ENCODE measurements around the gene NHSL1. TPM values are rescaled to one million over a fixed set of nuclear protein-coding genes. Genes with fewer than 3 reads are reported as not detected.

NHSL1 gene
- total and polyA plus RNA-seq, 2 donors (not counting 3 experiments of a cell fraction or from before 2014, with no cell fraction given): 24.8 to 55.0 TPM

GRCh38 chr6:138403324-138403800, 95.9 kb downstream of the NHSL1 start:
- CTCF ChIA-PET: interaction anchor here (1.0 to 5.2 kb wide), 8 partner anchors 9 to 403 kb away, joined by 3 to 50 read pairs (median 3); partner anchors contain the start of gene SMIM28
- Histone ChIP-seq H3K9me3 (replicated peaks; ENCODE audit: control insufficient read depth, insufficient read depth, low read length) (no peaks in the 10 kb centered on the region), H3K27ac (ENCODE audit: insufficient read depth, low read depth, low read length) (peak overlapping the region; percentile 76), H3K36me3 (ENCODE audit: control insufficient read depth in 2 of 2, extremely low read depth in 1 of 2, insufficient read depth in 2 of 2, low read length in 2 of 2) (peaks cover 3 to 8% of the 10 kb centered on the region in 2 experiments), H3K4me3 (replicated peaks in 1 of 3; ENCODE audit: insufficient read depth in 1 of 3, low read depth in 1 of 3, low read length in 3 of 3) (peak overlapping the region; percentile 51 to 78 (median 76)), H3K4me1 (ENCODE audit: control insufficient read depth, extremely low read depth, insufficient read depth, low read length) (peaks cover 11% of the 10 kb centered on the region), H3K9ac (replicated peaks; ENCODE audit: extremely low read depth, insufficient read depth, low read length) (peak overlapping the region; percentile 80), H3K4me2 (ENCODE audit: insufficient read depth, low read length) (peak overlapping the region; percentile 78), H3K79me2 (ENCODE audit: control insufficient read depth, insufficient read depth, low read length) (peaks cover 4% of the 10 kb centered on the region), H2AFZ (ENCODE audit: low read depth, low read length) (peak overlapping the region; percentile 92), H4K20me1 (replicated peaks; ENCODE audit: control insufficient read depth, extremely low read depth, insufficient read depth, low read length) (no peaks in the 10 kb centered on the region), H3K9me1 (replicated peaks; ENCODE audit: control insufficient read depth, extremely low read depth, insufficient read depth, low read length) (no peaks in the 10 kb centered on the region), H3K27me3 (ENCODE audit: control insufficient read depth in 2 of 2, insufficient read depth in 2 of 2, low read length in 2 of 2) (no peaks in the 10 kb centered on the region)
- POLR2A ChIA-PET: interaction anchor here (0.6 kb wide), 1 partner anchor 296 kb away, joined by 4 read pairs; no protein-coding TSS in a partner anchor
- FAIRE-seq (no peak), DNase-seq (ENCODE audit: low read depth, low spot score) (no peak)
- intact Hi-C loops (cut with micrococcal nuclease) (no loop called here), dilution Hi-C loops (cut with MboI; ENCODE audit: extremely low pct_ligation_motif_present, low sequenced_read_pairs) (no loop called here)
- TSS peak; percentile 87 for BruUV-seq (replicated peaks)
- no peak for TF ChIP-seq POLR2A (IDR thresholded peaks at IDR 0.05; ENCODE audit: low read depth, low read length)
- TF ChIP-seq, protein P1, sequence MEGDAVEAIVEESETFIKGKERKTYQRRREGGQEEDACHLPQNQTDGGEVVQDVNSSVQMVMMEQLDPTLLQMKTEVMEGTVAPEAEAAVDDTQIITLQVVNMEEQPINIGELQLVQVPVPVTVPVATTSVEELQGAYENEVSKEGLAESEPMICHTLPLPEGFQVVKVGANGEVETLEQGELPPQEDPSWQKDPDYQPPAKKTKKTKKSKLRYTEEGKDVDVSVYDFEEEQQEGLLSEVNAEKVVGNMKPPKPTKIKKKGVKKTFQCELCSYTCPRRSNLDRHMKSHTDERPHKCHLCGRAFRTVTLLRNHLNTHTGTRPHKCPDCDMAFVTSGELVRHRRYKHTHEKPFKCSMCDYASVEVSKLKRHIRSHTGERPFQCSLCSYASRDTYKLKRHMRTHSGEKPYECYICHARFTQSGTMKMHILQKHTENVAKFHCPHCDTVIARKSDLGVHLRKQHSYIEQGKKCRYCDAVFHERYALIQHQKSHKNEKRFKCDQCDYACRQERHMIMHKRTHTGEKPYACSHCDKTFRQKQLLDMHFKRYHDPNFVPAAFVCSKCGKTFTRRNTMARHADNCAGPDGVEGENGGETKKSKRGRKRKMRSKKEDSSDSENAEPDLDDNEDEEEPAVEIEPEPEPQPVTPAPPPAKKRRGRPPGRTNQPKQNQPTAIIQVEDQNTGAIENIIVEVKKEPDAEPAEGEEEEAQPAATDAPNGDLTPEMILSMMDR (IDR thresholded peaks at IDR 0.05; ENCODE audit: extremely low read depth in 1 of 2, insufficient read depth in 1 of 2, low read depth in 1 of 2, low read length in 2 of 2): peak; percentile 23 to 68

DNA sequence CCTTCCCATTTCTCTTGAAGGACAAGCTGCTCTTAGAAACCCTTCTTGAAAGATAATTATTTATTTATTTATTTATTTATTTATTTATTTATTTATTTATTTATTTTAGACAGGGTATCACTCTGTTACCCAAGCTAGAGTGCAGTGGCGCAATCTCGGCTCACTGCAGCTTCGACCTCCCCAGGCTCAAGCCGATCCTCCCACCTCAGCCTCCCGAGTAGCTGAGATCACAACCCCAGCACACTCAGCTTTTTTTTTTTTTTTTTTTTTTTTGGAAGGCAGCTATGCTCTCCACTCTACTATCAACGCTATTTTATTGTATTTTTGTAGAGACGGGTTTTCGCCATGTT, 96.5 kb downstream of the NHSL1 start:
- Histone ChIP-seq H3K9me3 (replicated peaks; ENCODE audit: control insufficient read depth, insufficient read depth, low read length) (no peaks in the 10 kb centered on the region), H3K4me2 (ENCODE audit: insufficient read depth, low read length) (no peak overlapping the region), H3K27ac (ENCODE audit: insufficient read depth, low read depth, low read length) (no peak overlapping the region), H3K36me3 (ENCODE audit: control insufficient read depth in 2 of 2, extremely low read depth in 1 of 2, insufficient read depth in 2 of 2, low read length in 2 of 2) (peaks cover 3 to 8% of the 10 kb centered on the region in 2 experiments), H3K79me2 (ENCODE audit: control insufficient read depth, insufficient read depth, low read length) (peaks cover 4% of the 10 kb centered on the region), H2AFZ (ENCODE audit: low read depth, low read length) (no peak overlapping the region), H3K9ac (replicated peaks; ENCODE audit: extremely low read depth, insufficient read depth, low read length) (no peak overlapping the region), H3K27me3 (ENCODE audit: control insufficient read depth in 2 of 2, insufficient read depth in 2 of 2, low read length in 2 of 2) (no peaks in the 10 kb centered on the region), H3K4me3 (replicated peaks in 1 of 3; ENCODE audit: insufficient read depth in 1 of 3, low read depth in 1 of 3, low read length in 3 of 3) (no peak overlapping the region), H3K4me1 (ENCODE audit: control insufficient read depth, extremely low read depth, insufficient read depth, low read length) (peaks cover 11% of the 10 kb centered on the region), H4K20me1 (replicated peaks; ENCODE audit: control insufficient read depth, extremely low read depth, insufficient read depth, low read length) (no peaks in the 10 kb centered on the region), H3K9me1 (replicated peaks; ENCODE audit: control insufficient read depth, extremely low read depth, insufficient read depth, low read length) (no peaks in the 10 kb centered on the region)
- DNase-seq (ENCODE audit: low read depth, low spot score): no peak
- dilution Hi-C loops (cut with MboI; ENCODE audit: extremely low pct_ligation_motif_present, low sequenced_read_pairs): no loop called here
- ChIA-PET CTCF (interaction anchor here (0.7 to 5.2 kb wide), 8 partner anchors 9 to 500 kb away, joined by 3 to 50 read pairs (median 3); partner anchors contain the start of gene SMIM28), POLR2A (interaction anchor here (0.6 kb wide), 1 partner anchor 297 kb away, joined by 4 read pairs; no protein-coding TSS in a partner anchor)
- no peak for TF ChIP-seq MYC (IDR thresholded peaks at IDR 0.05; ENCODE audit: low read depth, low read length)
- TF ChIP-seq, protein P1 (IDR thresholded peaks at IDR 0.05; ENCODE audit: extremely low read depth in 1 of 2, insufficient read depth in 1 of 2, low read depth in 1 of 2, low read length in 2 of 2): no peak
- TF ChIP-seq MAX (IDR thresholded peaks at IDR 0.05; ENCODE audit: insufficient read depth, insufficient read length): no peak
- TF ChIP-seq JUN (IDR thresholded peaks at IDR 0.05; ENCODE audit: borderline replicate concordance, insufficient read depth, insufficient read length, low read depth): no peak
- TF ChIP-seq EZH2 (IDR thresholded peaks at IDR 0.05; ENCODE audit: borderline replicate concordance, low read depth, low read length, severe bottlenecking): no peak
- TF ChIP-seq FOS (IDR thresholded peaks at IDR 0.05; ENCODE audit: borderline replicate concordance, insufficient read depth, low read length): no peak
- no peak for TF ChIP-seq POLR2A (IDR thresholded peaks at IDR 0.05; ENCODE audit: low read depth, low read length)
- TF ChIP-seq GATA2 (IDR thresholded peaks at IDR 0.05; ENCODE audit: insufficient read depth, insufficient read length, low read depth, low read length): no peak
- no peak for TF ChIP-seq POLR2AphosphoS5 (IDR thresholded peaks at IDR 0.05; ENCODE audit: insufficient read depth, low read depth, low read length)
- intact Hi-C loops (cut with micrococcal nuclease): no loop called here
- no TSS peak for BruUV-seq (replicated peaks)
- FAIRE-seq: no peak

Measured in endothelial cell of umbilical vein (primary cell).